GM23338 (cell line): ENCODE measurements around the gene LIFR. TPM values are rescaled to one million over a fixed set of nuclear protein-coding genes. Genes with fewer than 3 reads are reported as not detected.

Experiments
- ATAC-seq: fragments of 200-7000 bp; cut with Tn5 transposase; 3 replicates; pipeline ENCODE4 v1.9.1; 2020
- DNase-seq: peaks from one replicate; pipeline ENCODE4 v3.0.0-alpha.2; 2015; ENCODE audit warnings: low spot score
- H2AFZ ChIP-seq: fragments of 200-600 bp; sonication (generic); 2 replicates; pipeline ENCODE4 v1.8.0; 2016; ENCODE audit warnings: antibody characterized with exemption, mild to moderate bottlenecking, moderate library complexity
- H3F3A ChIP-seq: fragments of 200-600 bp; sonication (generic); replicated peaks from 2 replicates; pipeline ENCODE4 v1.8.0; 2017; ENCODE audit warnings: antibody characterized with exemption, mixed run types, low read depth
- H3K27ac ChIP-seq: fragments of 200-600 bp; sonication (generic); 2 replicates; pipeline ENCODE4 v1.6.1; 2016; ENCODE audit warnings: low read depth
- H3K27me3 ChIP-seq: fragments of 200-600 bp; sonication (generic); 2 replicates; pipeline ENCODE4 v1.8.0; 2016; ENCODE audit warnings: mild to moderate bottlenecking, mixed run types, moderate library complexity; ENCODE audit not compliant: insufficient read depth
- H3K36me3 ChIP-seq: fragments of 200-600 bp; sonication (generic); 2 replicates; pipeline ENCODE4 v1.8.0; 2016; ENCODE audit warnings: mild to moderate bottlenecking; ENCODE audit not compliant: insufficient read depth
- H3K4me1 ChIP-seq: fragments of 200-600 bp; sonication (generic); 2 replicates; pipeline ENCODE4 v1.8.0; 2016; ENCODE audit warnings: mild to moderate bottlenecking, moderate library complexity; ENCODE audit not compliant: insufficient read depth
- H3K4me2 ChIP-seq: fragments of 200-600 bp; sonication (generic); 2 replicates; pipeline ENCODE4 v1.7.1; 2017; ENCODE audit warnings: mixed run types
- H3K4me3 ChIP-seq: fragments of 200-600 bp; sonication (generic); 2 replicates; pipeline ENCODE4 v1.6.1; 2016; ENCODE audit warnings: mixed run types
- H3K79me2 ChIP-seq: fragments of 200-600 bp; sonication (generic); replicated peaks from 2 replicates; pipeline ENCODE4 v1.8.0; 2017; ENCODE audit warnings: mild to moderate bottlenecking; ENCODE audit not compliant: insufficient read depth
- H3K9me2 ChIP-seq: fragments of 200-600 bp; sonication (generic); 2 replicates; pipeline ENCODE4 v1.8.0; 2017; ENCODE audit not compliant: insufficient read depth
- H4K20me1 ChIP-seq: fragments of 200-600 bp; sonication (generic); replicated peaks from 2 replicates; pipeline ENCODE4 v1.8.0; 2017; ENCODE audit warnings: mild to moderate bottlenecking; ENCODE audit not compliant: insufficient read depth
- H3K27ac Mint-ChIP-seq: 2 replicates; pipeline ENCODE4 v1.8.0; 2020; ENCODE audit warnings: inconsistent platforms, mild to moderate bottlenecking, moderate library complexity, mixed read lengths
- H3K27me3 Mint-ChIP-seq: 3 replicates; pipeline ENCODE4 v1.8.0; 2022; ENCODE audit warnings: low read depth, mild to moderate bottlenecking, moderate library complexity, mixed read lengths, inconsistent platforms; ENCODE audit not compliant: insufficient read depth, poor library complexity
- H3K36me3 Mint-ChIP-seq: 3 replicates; pipeline ENCODE4 v1.8.0; 2021; ENCODE audit warnings: low read depth, mild to moderate bottlenecking, inconsistent platforms, moderate library complexity, mixed read lengths
- H3K4me1 Mint-ChIP-seq: 3 replicates; pipeline ENCODE4 v1.8.0; 2020; ENCODE audit warnings: mild to moderate bottlenecking, inconsistent platforms, mixed read lengths
- H3K4me3 Mint-ChIP-seq: 3 replicates; pipeline ENCODE4 v1.8.0; 2021; ENCODE audit warnings: moderate library complexity, mild to moderate bottlenecking, inconsistent platforms, mixed read lengths
- H3K9me3 Mint-ChIP-seq: 3 replicates; pipeline ENCODE4 v1.8.0; 2020; ENCODE audit warnings: moderate library complexity, mild to moderate bottlenecking, inconsistent platforms, mixed read lengths
- CREB1 ChIP-seq: fragments of 250-450 bp; sonication (Bioruptor Pico); IDR thresholded peaks from 2 replicates; pipeline ENCODE4 v1.5.0; 2020; ENCODE audit warnings: low read depth, mild to moderate bottlenecking, moderate library complexity
- CTCF ChIP-seq, 2 experiments: fragments of 200-600 bp in 1 of 2; sonication (generic) in 1 of 2; conservative IDR thresholded peaks; 2 replicates each; pipeline versions ENCODE4 v1.5.1 to v1.6.1; 2016 to 2017; ENCODE audit warnings: antibody characterized with exemption in 2 of 2, low read depth in 2 of 2, mild to moderate bottlenecking in 2 of 2, moderate library complexity in 1 of 2
- EZH2 ChIP-seq: fragments of 200-600 bp; sonication (generic); IDR thresholded peaks from one replicate; pipeline ENCODE4 v1.8.0; 2017; ENCODE audit warnings: antibody characterized with exemption, mild to moderate bottlenecking, low read depth; ENCODE audit not compliant: unreplicated experiment
- EZH2phosphoT487 ChIP-seq: fragments of 200-600 bp; sonication (generic); IDR thresholded peaks from one replicate; pipeline ENCODE4 v1.8.1; 2018; ENCODE audit warnings: antibody characterized with exemption; ENCODE audit not compliant: unreplicated experiment
- JUNB ChIP-seq: IDR thresholded peaks from one replicate; pipeline ENCODE4 v1.6.1; 2016; ENCODE audit warnings: antibody characterized with exemption; ENCODE audit not compliant: unreplicated experiment
- NANOG ChIP-seq: IDR thresholded peaks from 2 replicates; pipeline ENCODE4 v1.6.1; 2016; ENCODE audit warnings: antibody characterized with exemption, borderline replicate concordance
- POLR2AphosphoS5 ChIP-seq: IDR thresholded peaks from 2 replicates; pipeline ENCODE4 v1.6.1; 2016; ENCODE audit warnings: antibody characterized with exemption, low read depth
- REST ChIP-seq: IDR thresholded peaks from one replicate; pipeline ENCODE4 v1.6.1; 2018; ENCODE audit warnings: antibody characterized with exemption; ENCODE audit not compliant: unreplicated experiment
- STAT1 ChIP-seq: IDR thresholded peaks from one replicate; pipeline ENCODE4 v1.6.1; 2016; ENCODE audit warnings: antibody characterized with exemption; ENCODE audit not compliant: unreplicated experiment
- ZNF114 ChIP-seq: fragments of 250-450 bp; sonication (Bioruptor Pico); IDR thresholded peaks from 2 replicates; pipeline ENCODE4 v1.5.0; 2020; ENCODE audit warnings: mild to moderate bottlenecking, moderate library complexity
- ZNF462 ChIP-seq: fragments of 250-450 bp; sonication (Bioruptor Pico); IDR thresholded peaks from 2 replicates; pipeline ENCODE4 v1.5.0; 2020; ENCODE audit warnings: mild to moderate bottlenecking, moderate library complexity
- polyA plus RNA-seq: library from polyadenylated mRNA; unstranded; fragments of >200 nt; fragmentation: Nextera tagmentation; extraction: Ambion mirVana; gene quantifications from 2 replicates; pipeline ENCODE4 v1.2.1, GENCODE V29; 2016
- total RNA-seq: library from RNA; depleted of rRNA; stranded (reverse); fragments of >200 nt; shearing (Covaris generic); gene quantifications from 2 replicates; pipeline ENCODE4 v1.2.3, GENCODE V29; 2014

LIFR gene
- total and polyA plus RNA-seq, 2 experiments from 2014 or later, result 11.0 to 25.2 TPM

- no peak overlapping the region for H3K27ac ChIP-seq
- H3K4me3 Mint-ChIP-seq, result no peak overlapping the region
- ATAC-seq, result no peak
- peaks cover 49% of the 10 kb centered on the region for H3K4me1 Mint-ChIP-seq
- H3K4me1 ChIP-seq, result peaks cover 27% of the 10 kb centered on the region
- no peak overlapping the region for H3K4me2 ChIP-seq
- TF ChIP-seq ZNF114 (CRISPR knock-in tag), result no peak
- no peak for TF ChIP-seq STAT1
- TF ChIP-seq JUNB, result no peak
- TF ChIP-seq POLR2AphosphoS5, result no peak
- TF ChIP-seq EZH2, result no peak
- no peak for TF ChIP-seq NANOG
- no peak overlapping the region for H3K4me3 ChIP-seq
- no peaks in the 10 kb centered on the region for H3K9me2 ChIP-seq
- H3K9me3 Mint-ChIP-seq, result no peaks in the 10 kb centered on the region
- no peaks in the 10 kb centered on the region for H3F3A ChIP-seq
- no peak overlapping the region for H3K27ac Mint-ChIP-seq
- H3K27me3 ChIP-seq, result no peaks in the 10 kb centered on the region
- peaks cover 1% of the 10 kb centered on the region for H3K27me3 Mint-ChIP-seq
- H3K79me2 ChIP-seq, result peaks cover 86% of the 10 kb centered on the region
- peaks cover 3% of the 10 kb centered on the region; the same call in 1 of the 2 replicates for H4K20me1 ChIP-seq
- H2AFZ ChIP-seq, result no peak overlapping the region
- no peaks in the 10 kb centered on the region for H3K36me3 ChIP-seq
- no peaks in the 10 kb centered on the region for H3K36me3 Mint-ChIP-seq
- no peak for DNase-seq
These were observed 18.9 kb downstream of the LIFR start for GRCh38 chr5:38537505-38537904.

GRCh38 chr5:38536968-38537367 lies 19.5 kb downstream of the LIFR start:
- Histone ChIP-seq H3F3A (no peaks in the 10 kb centered on the region), H3K4me3 (no peak overlapping the region), H3K27ac (no peak overlapping the region), H3K27me3 (no peaks in the 10 kb centered on the region), H3K4me2 (no peak overlapping the region), H4K20me1 (peaks cover 3% of the 10 kb centered on the region; the same call in 1 of the 2 replicates), H2AFZ (no peak overlapping the region), H3K36me3 (no peaks in the 10 kb centered on the region), H3K4me1 (peaks cover 32% of the 10 kb centered on the region), H3K79me2 (peaks cover 81% of the 10 kb centered on the region), H3K9me2 (no peaks in the 10 kb centered on the region)
- Mint-ChIP-seq H3K36me3 (no peaks in the 10 kb centered on the region), H3K27me3 (peaks cover 1% of the 10 kb centered on the region), H3K9me3 (0 out of 3 replicates have a peak, but pooled peaks cover 3% of the 10 kb centered on the region), H3K4me3 (no peak overlapping the region), H3K27ac (no peak overlapping the region), H3K4me1 (peaks cover 54% of the 10 kb centered on the region)
- DNase-seq, result no peak
- no peak for ATAC-seq
- TF ChIP-seq ZNF462 (CRISPR knock-in tag) (no peak), ZNF114 (CRISPR knock-in tag) (no peak), CREB1 (CRISPR knock-in tag) (no peak), STAT1 (no peak), POLR2AphosphoS5 (no peak), NANOG (no peak), EZH2phosphoT487 (no peak), EZH2 (no peak), CTCF (conservative IDR thresholded peaks at IDR 0.05; ENCODE audit: low read depth in 2 of 2) (no peak), REST (no peak)
